Ectodermal cell (in vitro differentiated cells): ENCODE measurements around the gene TMEM170B.

ENCODE experiments used
- H3K27ac ChIP-seq: 2 replicates; pipeline ENCODE4 v1.7.0; 2013; ENCODE audit warnings: mild to moderate bottlenecking, low read depth, low read length; ENCODE audit not compliant: insufficient read depth, poor library complexity, severe bottlenecking
- H3K27me3 ChIP-seq: 2 replicates; pipeline ENCODE4 v1.7.0; 2013; ENCODE audit warnings: mild to moderate bottlenecking, low read length; ENCODE audit not compliant: insufficient read depth, control insufficient read depth, poor library complexity, severe bottlenecking
- H3K36me3 ChIP-seq: one replicate; pipeline ENCODE4 v1.7.0; 2013; ENCODE audit warnings: low read length; ENCODE audit not compliant: control insufficient read depth, insufficient read depth
- H3K4me1 ChIP-seq: one replicate; pipeline ENCODE4 v1.7.0; 2013; ENCODE audit warnings: low read length; ENCODE audit not compliant: control insufficient read depth, insufficient read depth
- H3K4me3 ChIP-seq: 2 replicates; pipeline ENCODE4 v1.7.0; 2013; ENCODE audit warnings: low read depth, low read length, control low read depth; ENCODE audit not compliant: insufficient read depth
- H3K9me3 ChIP-seq: 2 replicates; pipeline ENCODE4 v1.7.0; 2013; ENCODE audit warnings: mild to moderate bottlenecking, low read length, moderate library complexity; ENCODE audit not compliant: control insufficient read depth
- WGBS, 2 experiments: methylation state at CpG; one replicate each; pipeline ENCODE4 v1.1.7; 2013; ENCODE audit warnings: missing lambda C conversion rate in 2 of 2; 5-methylcytosine and 5-hydroxymethylcytosine counted together

Gene TMEM170B

GRCh38 chr6:11613336-11613735 lies 75.8 kb downstream of the TMEM170B start:
- Histone ChIP-seq H3K27me3 (no peaks in the 10 kb centered on the region), H3K9me3 (no peaks in the 10 kb centered on the region), H3K27ac (no peak overlapping the region), H3K4me3 (no peak overlapping the region), H3K4me1 (peaks cover 9% of the 10 kb centered on the region), H3K36me3 (no peaks in the 10 kb centered on the region)
- no CpG with 5 or more reads among the region's 1 CpG for WGBS, 2 experiments

- H3K27ac ChIP-seq: no peak overlapping the region
- no peak overlapping the region for H3K4me3 ChIP-seq
- no peaks in the 10 kb centered on the region for H3K36me3 ChIP-seq
- no peaks in the 10 kb centered on the region for H3K9me3 ChIP-seq
- no peaks in the 10 kb centered on the region for H3K27me3 ChIP-seq
- 93 to 97% methylated on average over 4 of the region's 4 CpGs for WGBS, 2 experiments
- peaks cover 9% of the 10 kb centered on the region for H3K4me1 ChIP-seq
Measured at GRCh38 chr6:11613858-11614257, 76.3 kb downstream of the TMEM170B start.

- WGBS, 2 experiments: 95 to 96% methylated on average over 10 of the region's 10 CpGs
- peaks cover under 1% of the 10 kb centered on the region for H3K4me1 ChIP-seq
- no peaks in the 10 kb centered on the region for H3K27me3 ChIP-seq
- no peaks in the 10 kb centered on the region for H3K36me3 ChIP-seq
- no peak overlapping the region for H3K27ac ChIP-seq
- H3K9me3 ChIP-seq: no peaks in the 10 kb centered on the region
- no peak overlapping the region for H3K4me3 ChIP-seq
Measured at GRCh38 chr6:11614534-11615213, 77.1 kb downstream of the TMEM170B start.

GRCh38 chr6:11615214-11615602 lies 77.7 kb downstream of the TMEM170B start:
- Histone ChIP-seq H3K4me3 (no peak overlapping the region), H3K4me1 (no peaks in the 10 kb centered on the region), H3K9me3 (no peaks in the 10 kb centered on the region), H3K36me3 (no peaks in the 10 kb centered on the region), H3K27me3 (no peaks in the 10 kb centered on the region), H3K27ac (no peak overlapping the region)
- 94 to 97% methylated on average over 5 of the region's 5 CpGs for WGBS, 2 experiments

GRCh38 chr6:11616200-11616611 lies 78.7 kb downstream of the TMEM170B start:
- WGBS, 2 experiments: 90 to 91% methylated on average over 5 of the region's 5 CpGs
- Histone ChIP-seq H3K9me3 (no peaks in the 10 kb centered on the region), H3K4me3 (no peak overlapping the region), H3K27me3 (no peaks in the 10 kb centered on the region), H3K4me1 (no peaks in the 10 kb centered on the region), H3K36me3 (no peaks in the 10 kb centered on the region), H3K27ac (no peak overlapping the region)

GRCh38 chr6:11618533-11618932 lies 81.0 kb downstream of the TMEM170B start:
- no peaks in the 10 kb centered on the region for H3K9me3 ChIP-seq
- H3K4me3 ChIP-seq: no peak overlapping the region
- H3K36me3 ChIP-seq: no peaks in the 10 kb centered on the region
- H3K27me3 ChIP-seq: no peaks in the 10 kb centered on the region
- no peaks in the 10 kb centered on the region for H3K4me1 ChIP-seq
- 67 to 73% methylated on average over 4 of the region's 4 CpGs for WGBS, 2 experiments
- no peak overlapping the region for H3K27ac ChIP-seq

- Histone ChIP-seq H3K36me3 (no peaks in the 10 kb centered on the region), H3K9me3 (no peaks in the 10 kb centered on the region), H3K4me1 (no peaks in the 10 kb centered on the region), H3K4me3 (no peak overlapping the region), H3K27me3 (no peaks in the 10 kb centered on the region), H3K27ac (no peak overlapping the region)
- WGBS, 2 experiments: 87 to 92% methylated on average over 5 of the region's 5 CpGs
Measured at GRCh38 chr6:11621119-11621518, 83.6 kb downstream of the TMEM170B start.

GRCh38 chr6:11622156-11622555 lies 84.6 kb downstream of the TMEM170B start:
- Histone ChIP-seq H3K27me3 (no peaks in the 10 kb centered on the region), H3K4me1 (no peaks in the 10 kb centered on the region), H3K27ac (no peak overlapping the region), H3K9me3 (no peaks in the 10 kb centered on the region), H3K4me3 (no peak overlapping the region), H3K36me3 (no peaks in the 10 kb centered on the region)
- WGBS, 2 experiments: 87 to 92% methylated on average over 4 of the region's 4 CpGs

- Histone ChIP-seq H3K9me3 (no peaks in the 10 kb centered on the region), H3K4me3 (no peak overlapping the region), H3K27me3 (no peaks in the 10 kb centered on the region), H3K27ac (no peak overlapping the region), H3K36me3 (no peaks in the 10 kb centered on the region), H3K4me1 (no peaks in the 10 kb centered on the region)
- WGBS, 2 experiments: 94% methylated on average over 2 of the region's 2 CpGs
Measured at GRCh38 chr6:11623272-11623671, 85.7 kb downstream of the TMEM170B start.

- Histone ChIP-seq H3K9me3 (no peaks in the 10 kb centered on the region), H3K27ac (no peak overlapping the region), H3K4me3 (no peak overlapping the region), H3K4me1 (no peaks in the 10 kb centered on the region), H3K36me3 (no peaks in the 10 kb centered on the region), H3K27me3 (no peaks in the 10 kb centered on the region)
- WGBS, 2 experiments: 97 to 98% methylated on average over 8 of the region's 8 CpGs
Measured at GRCh38 chr6:11625302-11625701, 87.8 kb downstream of the TMEM170B start.

GRCh38 chr6:11626356-11626755 lies 88.8 kb downstream of the TMEM170B start:
- 90 to 91% methylated on average over 8 of the region's 8 CpGs for WGBS, 2 experiments

More at GRCh38 chr6:11626356-11626755, 88.8 kb downstream of the TMEM170B start:
- Histone ChIP-seq H3K9me3 (no peaks in the 10 kb centered on the region), H3K4me1 (no peaks in the 10 kb centered on the region), H3K36me3 (no peaks in the 10 kb centered on the region), H3K27me3 (no peaks in the 10 kb centered on the region), H3K27ac (no peak overlapping the region), H3K4me3 (no peak overlapping the region)
